Psoas muscle (tissue), 8 donors: ENCODE results near the gene CDKN3. TPM values are rescaled to one million over a fixed set of nuclear protein-coding genes. Genes with fewer than 3 reads are reported as not detected.
"Not testable (repeated sequence)": the region's sequence is repeated elsewhere in the genome, so short reads cannot be mapped to it uniquely, and the experiment has no call there.

Experiments
- ATAC-seq, 4 donors: fragments of 200-7000 bp; cut with Tn5 transposase; one replicate each; pipeline ENCODE4 v1.9.1; 2020; ENCODE audit warnings: moderate library complexity in 3 of 4, mild to moderate bottlenecking in 2 of 4
- DNase-seq, 2 donors: peaks; one replicate each; pipeline ENCODE4 v3.0.0-alpha.2; 2020
- H3K27ac ChIP-seq: fragments of 200-600 bp; one replicate; pipeline ENCODE4 v1.8.0; 2022
- H3K27me3 ChIP-seq, 3 donors: fragments of 200-600 bp in 1 of 3; one replicate each; pipeline versions ENCODE4 v1.6.1 to v1.8.0; 2013 to 2022; ENCODE audit warnings: low read length in 2 of 3, mild to moderate bottlenecking in 2 of 3, moderate library complexity in 1 of 3; ENCODE audit not compliant: insufficient read depth in 3 of 3
- H3K36me3 ChIP-seq, 2 donors: fragments of 200-600 bp in 1 of 2; one replicate each; pipeline versions ENCODE4 v1.6.1 to v1.8.0; 2013 to 2022; ENCODE audit warnings: low read depth in 1 of 2, mild to moderate bottlenecking in 1 of 2, moderate library complexity in 1 of 2; ENCODE audit not compliant: insufficient read depth in 1 of 2
- H3K4me1 ChIP-seq: fragments of 200-600 bp; one replicate; pipeline ENCODE4 v1.8.0; 2022
- H3K4me3 ChIP-seq: fragments of 200-600 bp; one replicate; pipeline ENCODE4 v1.8.0; 2022; ENCODE audit warnings: mild to moderate bottlenecking
- H3K9me3 ChIP-seq: fragments of 200-600 bp; one replicate; pipeline ENCODE4 v1.8.0; 2022
- CTCF ChIP-seq: fragments of 200-600 bp; IDR thresholded peaks from one replicate; pipeline ENCODE4 v1.8.0; 2022; ENCODE audit warnings: antibody characterized with exemption
- WGBS, 3 donors: extraction: QIAGEN DNeasy Blood & Tissue Kit; methylation state at CpG; one replicate each; pipeline versions ENCODE4 v1.1.6 to v1.1.7; 2013; 5-methylcytosine and 5-hydroxymethylcytosine counted together
- intact Hi-C, 2 donors: fragments of 100-400 bp; cut with DNase I; formaldehyde crosslinking; loops; one replicate each; pipeline versions ENCODE4 v1.11.0 to v1.14.2; 2022
- polyA plus RNA-seq, 3 donors: library from polyadenylated mRNA; stranded (reverse); fragments of 200-250 nt; gene quantifications; one replicate each; pipeline ENCODE4 v1.2.3, GENCODE V29; 2013
- total RNA-seq, 4 donors: library from RNA; stranded (reverse); fragmentation: NEBNext Ultra II Directional in 2 of 4; extraction: Animal tissue kit (Norgen Biotek cat#: 25700) in 2 of 4; gene quantifications; one replicate each; pipeline versions ENCODE4 v1.2.1 to v1.2.4, GENCODE V29; 2021 to 2023
- donor health status: healthy with polysubstance abuse.
- donor health status: DM: no; HTN: no; CAD: no; lungs with moderate emphysema.
- donor health status: Bipolar disorder and iron deficiency.
- donor health status: healthy.
- donor health status: DM: yes; HTN: yes; CAD: no.
- donor health status: DM: no; HTN: no; CAD: no.
- donor health status: DM: no; HTN: no; CAD: no.
- donor health status: DM: yes; HTN: yes; CAD: no.

The CDKN3 gene
- total and polyA plus RNA-seq, 7 donors, result 1.4 to 6.0 (median 1.9) TPM

GRCh38 chr14:54385556-54385955 is 11.3 kb upstream of the CDKN3 start:
- no peak for ATAC-seq
- DNase-seq, result no peak
- no peak overlapping the region for H3K27ac ChIP-seq
- no peak for TF ChIP-seq CTCF
- peaks cover 0 to 7% (median 3%) of the 10 kb centered on the region in 3 donors for H3K27me3 ChIP-seq
- H3K9me3 ChIP-seq, result no peaks in the 10 kb centered on the region
- no peak overlapping the region for H3K4me3 ChIP-seq
- intact Hi-C loops, result no loop called here
- no peaks in the 10 kb centered on the region for H3K4me1 ChIP-seq
- no peaks in the 10 kb centered on the region for H3K36me3 ChIP-seq
- 78 to 82% (median 81%) methylated on average over 4 of the region's 4 CpGs for WGBS, 3 donors

GRCh38 chr14:54387328-54387727 is 9.5 kb upstream of the CDKN3 start:
- Histone ChIP-seq H3K27ac (no peak overlapping the region), H3K4me1 (no peaks in the 10 kb centered on the region), H3K4me3 (no peak overlapping the region), H3K36me3 (no peaks in the 10 kb centered on the region), H3K27me3 (peaks cover 0 to 7% (median 3%) of the 10 kb centered on the region in 3 donors), H3K9me3 (no peaks in the 10 kb centered on the region)
- no peak for TF ChIP-seq CTCF
- 91 to 92% (median 92%) methylated on average over 5 of the region's 5 CpGs for WGBS, 3 donors
- intact Hi-C loops, result no loop called here
- DNase-seq (no peak), ATAC-seq (no peak)

- TF ChIP-seq CTCF, result no peak
- peaks cover 0 to 7% (median 0%) of the 10 kb centered on the region in 3 donors for H3K27me3 ChIP-seq
- WGBS, 3 donors, result 79 to 82% (median 81%) methylated on average over 14 of the region's 14 CpGs
- no peak overlapping the region for H3K4me3 ChIP-seq
- DNase-seq (no peak), ATAC-seq (no peak)
- H3K27ac ChIP-seq, result no peak overlapping the region
- H3K9me3 ChIP-seq, result no peaks in the 10 kb centered on the region
- intact Hi-C loops, result no loop called here
- no peaks in the 10 kb centered on the region for H3K4me1 ChIP-seq
- no peaks in the 10 kb centered on the region for H3K36me3 ChIP-seq
Measured at GRCh38 chr14:54392131-54392859, 4.5 kb upstream of the CDKN3 start.

- WGBS, 3 donors, result 94 to 96% (median 95%) methylated on average over 56 to 68 of the region's 68 CpGs
- intact Hi-C loops, ATAC-seq, H3K36me3 ChIP-seq, H3K9me3 ChIP-seq, H3K4me1 ChIP-seq, H3K27me3 ChIP-seq, H3K4me3 ChIP-seq, H3K27ac ChIP-seq, DNase-seq: not testable (repeated sequence)
Measured at GRCh38 chr14:54392986-54393884, 3.6 kb upstream of the CDKN3 start.

- no peak for DNase-seq
Measured at GRCh38 chr14:54394596-54394995, 2.2 kb upstream of the CDKN3 start.

More at GRCh38 chr14:54394596-54394995, 2.2 kb upstream of the CDKN3 start:
- no peaks in the 10 kb centered on the region for H3K9me3 ChIP-seq
- 96 to 98% (median 98%) methylated on average over 17 to 27 of the region's 27 CpGs for WGBS, 3 donors
- no peaks in the 10 kb centered on the region for H3K4me1 ChIP-seq
- intact Hi-C loops, result no loop called here
- no peak overlapping the region for H3K4me3 ChIP-seq
- no peak for TF ChIP-seq CTCF
- no peak overlapping the region for H3K27ac ChIP-seq
- H3K27me3 ChIP-seq, result no peaks in the 10 kb centered on the region
- no peak for ATAC-seq
- no peaks in the 10 kb centered on the region for H3K36me3 ChIP-seq
